AG10803 (cell line): ENCODE results near the gene COQ8B.

ENCODE experiments used
- DNase-seq: peaks from one replicate; pipeline ENCODE4 v3.0.0; 2010; ENCODE audit warnings: low read depth
- H3K4me3 ChIP-seq: 2 replicates; pipeline ENCODE4 v1.5.1; 2011; ENCODE audit warnings: mild to moderate bottlenecking, low read length, control low read depth
- TF ChIP-seq, protein P1 (sequence below): conservative IDR thresholded peaks from 2 replicates; pipeline ENCODE4 v1.5.1; 2011; ENCODE audit warnings: mild to moderate bottlenecking, low read length, control low read depth, inconsistent platforms

Gene COQ8B

GRCh38 chr19:40750058-40750873 lies 33.6 kb upstream of the COQ8B start, which contains the start of gene ACTMAP:
Gene ACTMAP (minus strand): TSS chr19:40750477. CDS start chr19:40749803, 674 bp downstream.
- peak within 1 kb of the TSS; percentile 92 for H3K4me3 ChIP-seq
- peak; percentile 100 for DNase-seq
- TF ChIP-seq, protein P1, sequence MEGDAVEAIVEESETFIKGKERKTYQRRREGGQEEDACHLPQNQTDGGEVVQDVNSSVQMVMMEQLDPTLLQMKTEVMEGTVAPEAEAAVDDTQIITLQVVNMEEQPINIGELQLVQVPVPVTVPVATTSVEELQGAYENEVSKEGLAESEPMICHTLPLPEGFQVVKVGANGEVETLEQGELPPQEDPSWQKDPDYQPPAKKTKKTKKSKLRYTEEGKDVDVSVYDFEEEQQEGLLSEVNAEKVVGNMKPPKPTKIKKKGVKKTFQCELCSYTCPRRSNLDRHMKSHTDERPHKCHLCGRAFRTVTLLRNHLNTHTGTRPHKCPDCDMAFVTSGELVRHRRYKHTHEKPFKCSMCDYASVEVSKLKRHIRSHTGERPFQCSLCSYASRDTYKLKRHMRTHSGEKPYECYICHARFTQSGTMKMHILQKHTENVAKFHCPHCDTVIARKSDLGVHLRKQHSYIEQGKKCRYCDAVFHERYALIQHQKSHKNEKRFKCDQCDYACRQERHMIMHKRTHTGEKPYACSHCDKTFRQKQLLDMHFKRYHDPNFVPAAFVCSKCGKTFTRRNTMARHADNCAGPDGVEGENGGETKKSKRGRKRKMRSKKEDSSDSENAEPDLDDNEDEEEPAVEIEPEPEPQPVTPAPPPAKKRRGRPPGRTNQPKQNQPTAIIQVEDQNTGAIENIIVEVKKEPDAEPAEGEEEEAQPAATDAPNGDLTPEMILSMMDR, result no peak

DNA sequence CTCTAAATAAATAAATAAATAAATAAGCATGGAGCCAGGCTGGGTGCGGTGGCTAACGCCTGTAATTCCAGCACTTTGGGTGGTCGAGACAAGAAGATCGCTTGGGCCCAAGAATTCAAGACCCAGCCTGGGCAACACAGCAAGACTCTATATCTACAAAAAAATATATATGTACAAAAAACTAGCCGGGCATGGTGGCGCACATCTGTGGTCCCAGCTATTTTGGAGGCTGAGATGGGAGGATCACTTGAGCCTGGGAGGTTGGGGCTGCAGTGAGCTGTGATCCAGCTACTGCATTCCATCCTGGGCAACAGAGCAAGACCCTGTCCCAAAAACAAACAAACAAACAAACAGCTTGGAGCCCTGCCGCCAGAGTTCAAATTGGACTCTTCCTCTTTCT lies 30.9 kb upstream of the COQ8B start:
- TF ChIP-seq, protein P1, result no peak
- DNase-seq, result no peak
- no peak overlapping the region for H3K4me3 ChIP-seq

DNA sequence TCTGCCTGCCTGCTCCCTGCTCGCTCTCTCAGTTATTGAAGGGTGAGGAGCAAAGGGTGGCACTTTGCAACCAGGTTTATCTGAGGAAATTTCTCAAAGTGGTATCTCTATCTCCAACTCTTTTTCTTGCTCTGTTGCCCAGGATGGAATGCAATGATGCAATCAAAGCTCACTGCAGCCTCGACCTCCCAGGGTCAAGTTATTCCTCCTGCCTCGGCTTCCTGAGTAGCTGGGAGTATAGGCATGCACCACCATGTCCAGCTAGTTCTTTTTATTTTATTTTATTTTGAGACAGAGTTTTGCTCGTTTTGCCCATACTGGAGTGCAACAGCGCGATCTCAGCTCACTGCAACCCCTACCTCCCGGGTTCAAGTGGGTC lies 28.7 kb upstream of the COQ8B start:
- DNase-seq, result peak; percentile 61
- TF ChIP-seq, protein P1, result no peak
- no peak overlapping the region for H3K4me3 ChIP-seq

DNA sequence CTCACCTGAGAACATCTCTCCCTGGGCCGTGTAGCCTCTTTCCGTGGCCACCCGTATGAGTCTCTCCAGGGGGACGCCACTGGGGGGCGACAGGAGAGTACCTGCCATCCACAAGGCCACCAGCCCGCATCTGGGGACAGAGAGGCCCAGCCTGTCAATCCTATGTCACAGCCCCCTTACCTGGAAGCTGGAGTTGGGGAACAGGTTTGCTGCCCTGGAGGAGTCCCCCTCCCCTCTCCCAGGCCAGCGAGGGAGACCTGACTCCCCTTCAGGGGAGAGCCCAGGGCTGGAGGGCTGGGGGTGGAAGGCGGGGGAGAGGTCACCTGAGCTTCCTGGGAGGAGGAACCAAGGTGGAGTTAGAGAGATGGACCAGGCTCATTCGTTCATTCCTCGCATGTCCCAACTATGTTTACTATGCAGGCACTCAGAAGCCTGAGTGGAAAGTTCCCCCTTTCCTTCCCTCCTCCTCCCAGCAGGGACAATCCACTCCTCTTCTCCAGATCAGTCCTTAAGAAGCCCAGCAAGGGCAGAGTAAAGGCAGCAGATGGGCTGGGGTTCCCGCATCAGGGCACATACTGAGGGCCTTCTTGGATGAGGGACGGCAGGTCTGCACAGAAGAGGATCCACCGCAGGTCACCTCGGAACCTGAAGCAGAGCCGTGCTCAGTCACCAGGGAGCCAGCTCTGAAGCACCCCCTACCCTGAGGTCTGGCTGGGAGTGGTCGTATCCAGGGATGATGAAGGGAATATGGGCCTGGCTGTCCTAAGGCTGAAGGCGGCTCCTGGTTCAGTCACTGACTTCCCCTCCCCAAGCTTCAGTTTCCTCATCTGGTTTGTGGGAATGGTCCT lies 28.1 kb upstream of the COQ8B start:
- TF ChIP-seq, protein P1, result no peak
- H3K4me3 ChIP-seq, result no peak overlapping the region
- peak; percentile 5 for DNase-seq

GRCh38 chr19:40743926-40744325 lies 27.2 kb upstream of the COQ8B start:
- TF ChIP-seq, protein P1, result no peak
- no peak for DNase-seq
- no peak overlapping the region for H3K4me3 ChIP-seq

DNA sequence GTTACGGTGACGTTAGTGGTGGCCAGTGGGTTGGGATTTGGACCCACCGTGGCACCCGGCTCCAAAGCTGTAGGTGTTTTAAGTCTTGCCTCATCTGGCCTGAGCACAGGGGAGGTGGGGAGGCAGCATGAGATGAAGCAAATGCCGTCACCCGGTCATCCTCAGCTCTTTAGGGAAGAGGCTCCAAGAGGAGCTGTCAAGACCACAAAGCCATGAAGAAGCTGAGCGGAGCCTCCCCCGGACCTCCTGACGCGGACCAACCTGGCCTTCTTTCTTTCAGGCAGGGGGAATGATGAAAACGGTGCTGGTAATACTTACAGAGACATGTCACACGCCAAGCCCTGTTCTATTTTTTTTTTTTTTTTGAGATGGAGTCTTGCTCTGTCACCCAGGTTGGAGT lies 26.2 kb upstream of the COQ8B start:
- TF ChIP-seq, protein P1, result no peak
- no peak for DNase-seq
- no peak overlapping the region for H3K4me3 ChIP-seq

GRCh38 chr19:40742477-40742876 lies 25.8 kb upstream of the COQ8B start:
- TF ChIP-seq, protein P1, result no peak
- DNase-seq, result no peak
- no peak overlapping the region for H3K4me3 ChIP-seq
